A673 (cell line): ENCODE measurements around the gene CC2D1A. TPM values are rescaled to one million over a fixed set of nuclear protein-coding genes. Genes with fewer than 3 reads are reported as not detected.

Experiments
- BruUV-seq: library from RNA; stranded (reverse); fragments of 400-500 nt; replicated peaks from 2 replicates; lab custom pipeline; 2021; lab: Mats Ljungman, UMichigan
- CTCF ChIA-PET: fragments of 300-600 bp; sonication (Branson Sonifier 250); formaldehyde crosslinking; loops from one replicate; lab custom pipeline; 2022; ENCODE audit warnings: antibody characterized with exemption; lab: Charles Lee
- POLR2A ChIA-PET: fragments of 300-600 bp; sonication (Branson Sonifier 250); formaldehyde crosslinking; loops from one replicate; lab custom pipeline; 2022; ENCODE audit warnings: antibody characterized with exemption; ENCODE audit not compliant: low non-redundant PET; lab: Charles Lee
- DNase-seq: peaks from one replicate; pipeline ENCODE4 v3.0.0-alpha.2; 2015; ENCODE audit warnings: low spot score
- H3K27ac ChIP-seq: fragments of 200-600 bp; sonication (generic); 2 replicates; pipeline ENCODE4 v1.5.1; 2016; ENCODE audit warnings: mixed run types, low read depth, mild to moderate bottlenecking, mixed read lengths, antibody characterized with exemption, low read length; ENCODE audit not compliant: poor library complexity, severe bottlenecking
- H3K27me3 ChIP-seq: fragments of 200-600 bp; sonication (generic); replicated peaks from 2 replicates; pipeline ENCODE4 v1.6.1; 2017; ENCODE audit warnings: mixed run types, low read depth, mild to moderate bottlenecking, mixed read lengths, antibody characterized with exemption, low read length; ENCODE audit not compliant: insufficient read depth, poor library complexity
- H3K36me3 ChIP-seq: fragments of 200-600 bp; sonication (generic); 2 replicates; pipeline ENCODE4 v1.6.1; 2016; ENCODE audit warnings: mixed run types, mild to moderate bottlenecking, mixed read lengths, antibody characterized with exemption, low read length; ENCODE audit not compliant: insufficient read depth, poor library complexity, severe bottlenecking
- H3K4me1 ChIP-seq: fragments of 200-600 bp; sonication (generic); 2 replicates; pipeline ENCODE4 v1.6.1; 2017; ENCODE audit warnings: mixed run types, mild to moderate bottlenecking, mixed read lengths, antibody characterized with exemption, low read length; ENCODE audit not compliant: insufficient read depth, poor library complexity, severe bottlenecking
- H3K4me3 ChIP-seq: fragments of 200-600 bp; sonication (generic); 2 replicates; pipeline ENCODE4 v1.5.1; 2016; ENCODE audit warnings: low read depth, mixed run types, mild to moderate bottlenecking, mixed read lengths, low read length; ENCODE audit not compliant: poor library complexity, severe bottlenecking
- H3K9me3 ChIP-seq: fragments of 200-600 bp; sonication (generic); 2 replicates; pipeline ENCODE4 v1.6.1; 2016; ENCODE audit warnings: mixed run types, low read depth, mild to moderate bottlenecking, mixed read lengths, antibody characterized with exemption, low read length; ENCODE audit not compliant: poor library complexity, severe bottlenecking
- EZH2 ChIP-seq: fragments of 200-600 bp; sonication (generic); IDR thresholded peaks from 2 replicates; pipeline ENCODE4 v1.6.1; 2017; ENCODE audit warnings: borderline replicate concordance, low read depth, mild to moderate bottlenecking, mixed read lengths, antibody characterized with exemption, low read length; ENCODE audit not compliant: poor library complexity, severe bottlenecking
- intact Hi-C: fragments of 100-400 bp; cut with micrococcal nuclease; formaldehyde crosslinking; loops from one replicate; pipeline ENCODE4 v1.10.0; 2022; ENCODE audit not compliant: unreplicated experiment
- total RNA-seq: library from RNA; stranded (reverse); gene quantifications from 2 replicates; pipeline ENCODE4 v1.2.3, GENCODE V29; 2021
- TF ChIP-seq, protein P1 (sequence below): fragments of 300-800, 200-600 bp; sonication (generic); conservative IDR thresholded peaks from 2 replicates; pipeline ENCODE4 v1.5.1; 2017; ENCODE audit warnings: low read depth, mild to moderate bottlenecking, antibody characterized with exemption, low read length, moderate library complexity, mixed read lengths

CC2D1A gene
- total RNA-seq, 1 experiment from 2014 or later: 38.6 TPM

DNA sequence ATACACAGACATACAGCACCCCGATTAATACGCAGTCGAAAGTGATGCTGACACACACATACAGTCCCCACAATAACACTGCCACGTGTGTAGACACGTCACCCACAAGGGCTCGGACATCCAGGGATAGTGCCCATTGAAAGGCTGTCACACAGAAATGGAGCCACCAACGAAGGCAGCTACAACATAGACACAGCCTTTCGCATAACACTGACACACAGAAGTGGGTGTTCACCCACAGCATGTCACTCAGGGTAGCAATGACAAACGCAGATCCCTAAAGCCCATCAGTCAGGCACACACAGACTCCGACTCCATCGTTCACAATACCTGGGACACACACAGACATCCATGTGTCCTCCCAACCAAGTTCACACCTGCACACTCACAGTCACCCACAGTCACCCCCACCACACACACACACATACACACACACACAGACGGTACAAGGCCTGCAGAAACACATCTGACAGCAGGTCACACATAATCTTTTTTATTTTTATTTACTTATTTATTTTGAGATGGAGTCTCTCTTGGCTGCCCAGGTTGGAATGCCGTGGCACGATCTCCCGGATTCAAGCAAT lies 39.4 kb upstream of the CC2D1A start:
- H3K36me3 ChIP-seq: no peaks in the 10 kb centered on the region
- no peaks in the 10 kb centered on the region for H3K9me3 ChIP-seq
- no peaks in the 10 kb centered on the region for H3K27me3 ChIP-seq
- DNase-seq: no peak
- intact Hi-C loops: no loop called here
- ChIA-PET CTCF (no interaction called here), POLR2A (no interaction called here)
- H3K4me1 ChIP-seq: peaks cover 9% of the 10 kb centered on the region
- peak overlapping the region; percentile 78 for H3K27ac ChIP-seq
- TF ChIP-seq EZH2: no peak
- TF ChIP-seq, protein P1, sequence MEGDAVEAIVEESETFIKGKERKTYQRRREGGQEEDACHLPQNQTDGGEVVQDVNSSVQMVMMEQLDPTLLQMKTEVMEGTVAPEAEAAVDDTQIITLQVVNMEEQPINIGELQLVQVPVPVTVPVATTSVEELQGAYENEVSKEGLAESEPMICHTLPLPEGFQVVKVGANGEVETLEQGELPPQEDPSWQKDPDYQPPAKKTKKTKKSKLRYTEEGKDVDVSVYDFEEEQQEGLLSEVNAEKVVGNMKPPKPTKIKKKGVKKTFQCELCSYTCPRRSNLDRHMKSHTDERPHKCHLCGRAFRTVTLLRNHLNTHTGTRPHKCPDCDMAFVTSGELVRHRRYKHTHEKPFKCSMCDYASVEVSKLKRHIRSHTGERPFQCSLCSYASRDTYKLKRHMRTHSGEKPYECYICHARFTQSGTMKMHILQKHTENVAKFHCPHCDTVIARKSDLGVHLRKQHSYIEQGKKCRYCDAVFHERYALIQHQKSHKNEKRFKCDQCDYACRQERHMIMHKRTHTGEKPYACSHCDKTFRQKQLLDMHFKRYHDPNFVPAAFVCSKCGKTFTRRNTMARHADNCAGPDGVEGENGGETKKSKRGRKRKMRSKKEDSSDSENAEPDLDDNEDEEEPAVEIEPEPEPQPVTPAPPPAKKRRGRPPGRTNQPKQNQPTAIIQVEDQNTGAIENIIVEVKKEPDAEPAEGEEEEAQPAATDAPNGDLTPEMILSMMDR: no peak
- TSS peak; percentile 29 for BruUV-seq
- H3K4me3 ChIP-seq: peak overlapping the region; percentile 73

DNA sequence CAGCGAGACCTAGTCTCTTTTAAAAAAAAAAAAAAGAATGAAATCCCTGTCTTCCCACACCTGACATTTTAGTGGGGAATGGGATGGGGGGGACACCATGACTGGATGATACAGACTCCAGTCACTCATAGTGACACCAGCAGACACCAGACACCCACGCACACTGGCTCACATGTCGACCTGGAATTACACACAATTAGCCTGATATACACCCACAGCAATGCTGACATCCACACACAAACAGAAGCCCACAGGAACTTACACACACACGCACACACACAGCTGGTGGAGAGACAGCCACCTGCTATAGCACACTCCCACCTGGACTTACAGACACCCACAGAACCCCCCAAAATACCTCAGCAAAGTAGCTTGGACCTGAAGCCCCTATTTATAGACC lies 37.3 kb upstream of the CC2D1A start:
- ChIA-PET CTCF (interaction anchor here (0.5 kb wide), 1 partner anchor 10 kb away, joined by 11 read pairs; no protein-coding TSS in a partner anchor), POLR2A (no interaction called here)
- intact Hi-C loops: no loop called here
- peak; percentile 5 for DNase-seq
- TF ChIP-seq EZH2: no peak
- TF ChIP-seq, protein P1: no peak
- no peak overlapping the region for H3K27ac ChIP-seq
- H3K9me3 ChIP-seq: no peaks in the 10 kb centered on the region
- H3K36me3 ChIP-seq: no peaks in the 10 kb centered on the region
- H3K4me1 ChIP-seq: peaks cover 16% of the 10 kb centered on the region
- no peaks in the 10 kb centered on the region for H3K27me3 ChIP-seq
- BruUV-seq: no TSS peak
- no peak overlapping the region for H3K4me3 ChIP-seq

DNA sequence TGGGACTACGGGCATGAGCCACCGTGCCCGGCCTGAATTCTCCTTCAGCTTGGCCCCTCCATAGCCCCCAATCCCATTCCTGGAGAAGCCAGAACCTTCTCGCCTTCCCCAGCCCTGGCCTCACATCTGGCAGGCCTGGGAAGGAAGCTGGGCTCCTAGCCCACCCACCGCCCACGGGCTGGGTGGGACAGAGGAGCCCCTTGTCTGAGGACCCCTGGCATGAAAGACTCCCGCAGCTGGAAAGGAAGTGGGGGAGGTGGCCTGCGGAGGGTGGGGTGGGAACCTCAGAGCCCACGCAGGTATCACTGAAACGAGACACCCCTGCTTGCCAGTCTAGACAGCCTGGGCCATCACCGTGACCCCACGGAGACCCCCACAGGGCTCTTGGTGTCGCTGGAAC lies 36.7 kb upstream of the CC2D1A start:
- ChIA-PET CTCF (no interaction called here), POLR2A (no interaction called here)
- no peak for TF ChIP-seq EZH2
- TF ChIP-seq, protein P1: no peak
- BruUV-seq: no TSS peak
- no peaks in the 10 kb centered on the region for H3K36me3 ChIP-seq
- H3K27me3 ChIP-seq: no peaks in the 10 kb centered on the region
- H3K4me3 ChIP-seq: no peak overlapping the region
- no peaks in the 10 kb centered on the region for H3K9me3 ChIP-seq
- no peak for DNase-seq
- H3K4me1 ChIP-seq: peaks cover 16% of the 10 kb centered on the region
- no peak overlapping the region for H3K27ac ChIP-seq
- intact Hi-C loops: no loop called here
